Endothelial cell of umbilical vein (primary cell): ENCODE data around the gene EHD3. TPM values are rescaled to one million over a fixed set of nuclear protein-coding genes. Genes with fewer than 3 reads are reported as not detected.

Source experiments
- BruUV-seq: library from RNA; stranded (reverse); fragments of 400-500 nt; replicated peaks from 2 replicates; lab custom pipeline; 2021; lab: Mats Ljungman, UMichigan
- CTCF ChIA-PET: fragments of 300-600, 350-600 bp; sonication (Branson Sonifier 250); formaldehyde crosslinking; loops from one replicate; lab custom pipeline; 2021; ENCODE audit warnings: antibody characterized with exemption, inconsistent platforms; lab: Charles Lee
- POLR2A ChIA-PET: fragments of 300-600, 350-600 bp; sonication (Branson Sonifier 250); formaldehyde crosslinking; loops from one replicate; lab custom pipeline; 2021; ENCODE audit warnings: antibody characterized with exemption, inconsistent platforms; lab: Charles Lee
- DNase-seq: peaks from one replicate; pipeline ENCODE4 v3.0.0-alpha.2; 2011; ENCODE audit warnings: low read depth, low spot score
- FAIRE-seq: peaks from 2 replicates; lab custom pipeline; 2011; peaks lifted over from hg19 to GRCh38; lab: Jason Lieb, UNC
- H2AFZ ChIP-seq: 2 replicates; pipeline ENCODE4 v1.6.0; 2012; ENCODE audit warnings: low read depth, low read length, control low read depth, inconsistent platforms
- H3K27ac ChIP-seq: 2 replicates; pipeline ENCODE4 v1.5.1; 2011; ENCODE audit warnings: low read depth, mild to moderate bottlenecking, control low read depth, low read length, moderate library complexity; ENCODE audit not compliant: insufficient read depth
- H3K27me3 ChIP-seq, 2 experiments: 2 replicates each; pipeline versions ENCODE4 v1.6.0 to v1.6.1; 2011; ENCODE audit warnings: low read length in 2 of 2, mixed read lengths in 1 of 2; ENCODE audit not compliant: control insufficient read depth in 2 of 2, insufficient read depth in 2 of 2
- H3K36me3 ChIP-seq, 2 experiments: 2 replicates in 1 of 2; 3 replicates in 1 of 2; pipeline ENCODE4 v1.5.1; 2011; ENCODE audit warnings: low read length in 2 of 2, mild to moderate bottlenecking in 1 of 2, moderate library complexity in 1 of 2; ENCODE audit not compliant: control insufficient read depth in 2 of 2, insufficient read depth in 2 of 2; ENCODE audit errors: extremely low read depth in 1 of 2
- H3K4me1 ChIP-seq: 3 replicates; pipeline ENCODE4 v1.5.1; 2011; ENCODE audit warnings: mild to moderate bottlenecking, low read length; ENCODE audit not compliant: control insufficient read depth, insufficient read depth; ENCODE audit errors: extremely low read depth
- H3K4me2 ChIP-seq: 2 replicates; pipeline ENCODE4 v1.6.1; 2011; ENCODE audit warnings: low read length, control low read depth, mixed read lengths; ENCODE audit not compliant: insufficient read depth
- H3K4me3 ChIP-seq, 3 experiments: fragments of 200-600 bp in 1 of 3; sonication (generic), shearing (Covaris generic) in 1 of 3; replicated peaks in 1 of 3; 2 replicates each; pipeline ENCODE4 v1.5.1; 2011 to 2016; ENCODE audit warnings: control low read depth in 3 of 3, low read length in 3 of 3, mild to moderate bottlenecking in 2 of 3, inconsistent platforms in 1 of 3, low read depth in 1 of 3, moderate library complexity in 1 of 3; ENCODE audit not compliant: insufficient read depth in 1 of 3
- H3K79me2 ChIP-seq: 2 replicates; pipeline ENCODE4 v1.6.0; 2012; ENCODE audit warnings: low read length, inconsistent platforms; ENCODE audit not compliant: control insufficient read depth, insufficient read depth
- H3K9ac ChIP-seq: replicated peaks from 2 replicates; pipeline ENCODE3; 2011; ENCODE audit warnings: low read length, control low read depth; ENCODE audit not compliant: insufficient read depth; ENCODE audit errors: extremely low read depth
- H3K9me1 ChIP-seq: replicated peaks from 3 replicates; pipeline ENCODE4 v1.6.0; 2011; ENCODE audit warnings: mild to moderate bottlenecking, low read length; ENCODE audit not compliant: control insufficient read depth, insufficient read depth; ENCODE audit errors: extremely low read depth
- H3K9me3 ChIP-seq: replicated peaks from 2 replicates; pipeline ENCODE4 v1.5.1; 2012; ENCODE audit warnings: low read length, inconsistent platforms; ENCODE audit not compliant: control insufficient read depth, insufficient read depth
- H4K20me1 ChIP-seq: replicated peaks from 2 replicates; pipeline ENCODE3; 2011; ENCODE audit warnings: mild to moderate bottlenecking, low read length; ENCODE audit not compliant: control insufficient read depth, insufficient read depth; ENCODE audit errors: extremely low read depth
- EZH2 ChIP-seq: IDR thresholded peaks from 2 replicates; pipeline ENCODE4 v1.6.1; 2012; ENCODE audit warnings: borderline replicate concordance, low read depth, mild to moderate bottlenecking, moderate library complexity, low read length, inconsistent platforms; ENCODE audit not compliant: severe bottlenecking
- FOS ChIP-seq: IDR thresholded peaks from 2 replicates; pipeline ENCODE4 v1.6.1; 2011; ENCODE audit warnings: mild to moderate bottlenecking, low read length, moderate library complexity, borderline replicate concordance; ENCODE audit not compliant: insufficient read depth
- GATA2 ChIP-seq: IDR thresholded peaks from 2 replicates; pipeline ENCODE4 v1.7.0; 2011; ENCODE audit warnings: low read depth, mild to moderate bottlenecking, moderate library complexity, mixed read lengths, low read length; ENCODE audit not compliant: insufficient read length, insufficient read depth
- JUN ChIP-seq: IDR thresholded peaks from 2 replicates; pipeline ENCODE4 v1.6.1; 2011; ENCODE audit warnings: borderline replicate concordance, low read depth; ENCODE audit not compliant: insufficient read length, insufficient read depth
- MYC ChIP-seq: IDR thresholded peaks from one replicate; pipeline ENCODE4 v1.6.1; 2011; ENCODE audit warnings: mild to moderate bottlenecking, low read depth, low read length
- POLR2A ChIP-seq: IDR thresholded peaks from 2 replicates; pipeline ENCODE4 v1.6.1; 2012; ENCODE audit warnings: low read depth, mild to moderate bottlenecking, control low read depth, low read length
- POLR2AphosphoS5 ChIP-seq: IDR thresholded peaks from 2 replicates; pipeline ENCODE4 v1.6.1; 2012; ENCODE audit warnings: low read depth, mild to moderate bottlenecking, control low read depth, low read length, moderate library complexity; ENCODE audit not compliant: insufficient read depth
- dilution Hi-C: fragments of 300-500 bp; cut with MboI; formaldehyde crosslinking; loops from one replicate; pipeline ENCODE4 v1.15.0; 2019; ENCODE audit warnings: low sequenced_read_pairs; ENCODE audit not compliant: extremely low pct_ligation_motif_present
- intact Hi-C: fragments of 100-400 bp; cut with micrococcal nuclease; formaldehyde crosslinking; loops from one replicate; pipeline ENCODE4 v1.10.0; 2022
- polyA plus RNA-seq, 4 experiments: library from polyadenylated mRNA; depleted of rRNA in 3 of 4; stranded (reverse) in 3 of 4; unstranded in 1 of 4; fragments of >200 nt; gene quantifications; 2 replicates each; pipeline versions ENCODE4 v1.2.1 to v1.2.3, GENCODE V29; 2011 to 2012; ENCODE audit warnings: missing spikeins in 1 of 4
- total RNA-seq: library from RNA; stranded (reverse); gene quantifications from 2 replicates; pipeline ENCODE4 v1.2.3, GENCODE V29; 2021
- TF ChIP-seq, protein P1 (sequence below): IDR thresholded peaks from 2 replicates; pipeline ENCODE4 v1.6.1; 2011; ENCODE audit not compliant: insufficient read depth, insufficient read length
- TF ChIP-seq, protein P2 (sequence below), 2 donors: IDR thresholded peaks; 1 replicate in 1 of 2; 2 replicates in 1 of 2; pipeline ENCODE4 v1.5.1; 2011; ENCODE audit warnings: low read length in 2 of 2, mild to moderate bottlenecking in 2 of 2, moderate library complexity in 2 of 2, control low read depth in 1 of 2, inconsistent platforms in 1 of 2, low read depth in 1 of 2; ENCODE audit not compliant: insufficient read depth in 1 of 2; ENCODE audit errors: extremely low read depth in 1 of 2

The EHD3 gene
- total and polyA plus RNA-seq, 2 donors (not counting 3 experiments of a cell fraction or from before 2014, with no cell fraction given) = 6.5 to 12.1 TPM

DNA sequence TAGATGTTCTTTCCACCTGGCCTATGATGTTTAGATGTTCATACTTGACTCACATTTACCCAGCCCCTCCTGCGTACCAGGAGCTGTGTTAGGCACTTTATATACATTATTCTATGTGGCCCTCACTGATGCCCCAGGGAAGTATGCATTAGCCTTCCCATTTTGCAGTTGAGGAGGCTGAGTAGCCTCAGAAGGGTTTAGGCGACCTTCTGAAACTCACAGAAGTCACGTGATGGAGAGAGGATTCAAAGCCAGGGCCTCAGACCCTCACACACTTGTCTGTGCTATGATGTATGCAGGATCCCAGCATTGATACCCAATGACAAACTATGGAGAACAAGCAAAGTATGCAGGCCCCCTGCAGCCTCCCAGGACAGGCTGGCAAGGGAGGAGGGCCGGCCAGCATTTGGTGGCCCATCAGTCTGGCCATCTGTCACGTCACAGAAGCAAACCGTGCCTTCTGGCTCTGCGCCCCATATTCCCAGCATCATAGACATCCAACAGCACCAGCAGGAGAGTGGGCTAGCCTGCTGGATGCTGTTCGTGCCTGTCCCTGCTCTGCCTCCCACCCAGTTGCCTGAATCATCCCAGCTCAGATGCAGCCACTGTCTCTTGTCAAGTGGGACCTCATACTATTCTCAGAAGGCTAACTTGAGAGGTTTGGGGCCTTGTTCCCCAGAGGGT lies 33.6 kb downstream of the EHD3 start:
- Histone ChIP-seq H3K27me3 (no peaks in the 10 kb centered on the region), H3K4me1 (no peaks in the 10 kb centered on the region), H3K27ac (no peak overlapping the region), H3K9ac (no peak overlapping the region), H3K9me3 (no peaks in the 10 kb centered on the region), H3K9me1 (no peaks in the 10 kb centered on the region), H2AFZ (no peak overlapping the region), H3K4me2 (no peak overlapping the region), H3K4me3 (no peak overlapping the region), H3K36me3 (no peaks in the 10 kb centered on the region), H3K79me2 (no peaks in the 10 kb centered on the region), H4K20me1 (no peaks in the 10 kb centered on the region)
- intact Hi-C loops (loop anchor here (5.0 kb wide), 1 partner anchor 35 kb away; the partner anchor contains the start of gene EHD3), dilution Hi-C loops (no loop called here)
- CTCF ChIA-PET = no interaction called here
- FAIRE-seq (no peak), DNase-seq (no peak)
- TF ChIP-seq, protein P1, sequence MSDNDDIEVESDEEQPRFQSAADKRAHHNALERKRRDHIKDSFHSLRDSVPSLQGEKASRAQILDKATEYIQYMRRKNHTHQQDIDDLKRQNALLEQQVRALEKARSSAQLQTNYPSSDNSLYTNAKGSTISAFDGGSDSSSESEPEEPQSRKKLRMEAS = no peak
- TF ChIP-seq FOS (no peak), POLR2A (no peak), MYC (no peak), POLR2AphosphoS5 (no peak), JUN (no peak), GATA2 (no peak), EZH2 (no peak)
- TF ChIP-seq, protein P2, sequence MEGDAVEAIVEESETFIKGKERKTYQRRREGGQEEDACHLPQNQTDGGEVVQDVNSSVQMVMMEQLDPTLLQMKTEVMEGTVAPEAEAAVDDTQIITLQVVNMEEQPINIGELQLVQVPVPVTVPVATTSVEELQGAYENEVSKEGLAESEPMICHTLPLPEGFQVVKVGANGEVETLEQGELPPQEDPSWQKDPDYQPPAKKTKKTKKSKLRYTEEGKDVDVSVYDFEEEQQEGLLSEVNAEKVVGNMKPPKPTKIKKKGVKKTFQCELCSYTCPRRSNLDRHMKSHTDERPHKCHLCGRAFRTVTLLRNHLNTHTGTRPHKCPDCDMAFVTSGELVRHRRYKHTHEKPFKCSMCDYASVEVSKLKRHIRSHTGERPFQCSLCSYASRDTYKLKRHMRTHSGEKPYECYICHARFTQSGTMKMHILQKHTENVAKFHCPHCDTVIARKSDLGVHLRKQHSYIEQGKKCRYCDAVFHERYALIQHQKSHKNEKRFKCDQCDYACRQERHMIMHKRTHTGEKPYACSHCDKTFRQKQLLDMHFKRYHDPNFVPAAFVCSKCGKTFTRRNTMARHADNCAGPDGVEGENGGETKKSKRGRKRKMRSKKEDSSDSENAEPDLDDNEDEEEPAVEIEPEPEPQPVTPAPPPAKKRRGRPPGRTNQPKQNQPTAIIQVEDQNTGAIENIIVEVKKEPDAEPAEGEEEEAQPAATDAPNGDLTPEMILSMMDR (IDR thresholded peaks at IDR 0.05; ENCODE audit: extremely low read depth in 1 of 2, insufficient read depth in 1 of 2, low read depth in 1 of 2, low read length in 2 of 2) = no peak
- BruUV-seq = TSS peak; percentile 6
- POLR2A ChIA-PET = no interaction called here
